ENCODE measurements around the gene NEUROG2.

GRCh38 chr4:112545346-112545745, 29.4 kb upstream of the NEUROG2 start:
- no peak for TF ChIP-seq POLR2A (IDR thresholded peaks at IDR 0.05)
- no peak for TF ChIP-seq CTCF (IDR thresholded peaks at IDR 0.05)
